GM21526 (cell line): ENCODE results near the gene MED9.

Source experiments
- ATAC-seq: cut with Tn5 transposase; IDR thresholded peaks from one replicate; pipeline ENCODE4 v1.9.1; 2021; ENCODE audit warnings: moderate library complexity; ENCODE audit not compliant: unreplicated experiment, low FRiP score

Gene MED9

DNA sequence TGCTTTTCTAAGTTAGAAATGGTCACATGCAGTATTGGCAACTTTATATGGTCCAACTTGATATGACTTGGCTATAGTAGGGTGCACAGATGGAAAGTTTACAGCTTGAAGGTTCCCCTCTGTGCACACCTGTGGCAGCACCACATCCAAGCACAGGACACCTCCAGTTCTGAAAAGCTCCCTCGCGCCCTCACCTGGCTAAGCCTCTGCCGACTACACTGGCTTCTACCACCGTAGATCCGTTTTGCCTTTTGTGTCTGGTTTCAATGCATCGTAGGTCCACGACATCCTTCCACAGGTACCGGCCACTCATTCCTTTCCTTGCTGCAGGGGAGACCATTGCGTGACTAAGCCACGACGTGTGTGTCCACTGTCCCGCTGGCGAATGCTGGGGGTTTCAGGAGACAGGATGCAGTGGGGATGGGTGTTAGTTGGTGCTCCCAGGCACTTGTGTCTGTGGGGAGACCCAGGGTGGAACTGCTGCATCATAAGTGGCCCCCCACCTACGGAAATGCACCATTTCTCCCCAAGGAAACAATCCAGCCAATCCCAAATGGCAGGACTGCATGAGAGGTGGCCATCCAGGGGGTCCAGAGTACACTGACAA is 24.3 kb downstream of the MED9 start:
- ATAC-seq: no peak

GRCh38 chr17:17502741-17503565 is 26.2 kb downstream of the MED9 start:
- ATAC-seq: no peak

GRCh38 chr17:17503566-17504130 is 26.8 kb downstream of the MED9 start:
- no peak for ATAC-seq

GRCh38 chr17:17504341-17505140 is 27.7 kb downstream of the MED9 start:
- ATAC-seq: no peak

DNA sequence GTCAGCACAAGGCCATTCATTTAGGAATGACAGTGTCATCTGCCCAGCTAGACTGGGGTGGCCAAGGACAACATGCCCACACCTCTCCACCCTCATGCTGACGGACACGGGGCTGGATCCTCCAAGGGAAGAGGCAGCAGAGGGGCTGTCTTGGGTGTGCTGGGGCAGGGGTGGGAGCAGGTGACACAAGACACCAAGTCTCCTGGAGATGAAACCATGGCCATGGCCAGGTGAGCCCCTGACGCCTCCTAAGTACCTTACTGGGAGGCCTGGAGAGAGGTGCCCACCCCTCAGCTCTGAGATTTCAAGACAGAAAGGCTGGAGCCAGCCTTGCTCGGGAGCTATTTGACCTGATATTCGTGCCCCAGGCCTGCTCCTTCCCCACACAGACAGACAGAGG is 28.4 kb downstream of the MED9 start:
- ATAC-seq: no peak

- ATAC-seq: no peak
These were observed 28.9 kb downstream of the MED9 start for GRCh38 chr17:17505610-17506171.

- ATAC-seq: no peak
These were observed 29.5 kb downstream of the MED9 start for GRCh38 chr17:17506181-17506741.

- ATAC-seq: no peak
These were observed 30.2 kb downstream of the MED9 start for GRCh38 chr17:17506893-17507464.

GRCh38 chr17:17507465-17508011 is 30.7 kb downstream of the MED9 start:
- no peak for ATAC-seq

- no peak for ATAC-seq
These were observed 31.3 kb downstream of the MED9 start for GRCh38 chr17:17508019-17508535.

GRCh38 chr17:17508646-17509591 is 32.1 kb downstream of the MED9 start:
- ATAC-seq: no peak

DNA sequence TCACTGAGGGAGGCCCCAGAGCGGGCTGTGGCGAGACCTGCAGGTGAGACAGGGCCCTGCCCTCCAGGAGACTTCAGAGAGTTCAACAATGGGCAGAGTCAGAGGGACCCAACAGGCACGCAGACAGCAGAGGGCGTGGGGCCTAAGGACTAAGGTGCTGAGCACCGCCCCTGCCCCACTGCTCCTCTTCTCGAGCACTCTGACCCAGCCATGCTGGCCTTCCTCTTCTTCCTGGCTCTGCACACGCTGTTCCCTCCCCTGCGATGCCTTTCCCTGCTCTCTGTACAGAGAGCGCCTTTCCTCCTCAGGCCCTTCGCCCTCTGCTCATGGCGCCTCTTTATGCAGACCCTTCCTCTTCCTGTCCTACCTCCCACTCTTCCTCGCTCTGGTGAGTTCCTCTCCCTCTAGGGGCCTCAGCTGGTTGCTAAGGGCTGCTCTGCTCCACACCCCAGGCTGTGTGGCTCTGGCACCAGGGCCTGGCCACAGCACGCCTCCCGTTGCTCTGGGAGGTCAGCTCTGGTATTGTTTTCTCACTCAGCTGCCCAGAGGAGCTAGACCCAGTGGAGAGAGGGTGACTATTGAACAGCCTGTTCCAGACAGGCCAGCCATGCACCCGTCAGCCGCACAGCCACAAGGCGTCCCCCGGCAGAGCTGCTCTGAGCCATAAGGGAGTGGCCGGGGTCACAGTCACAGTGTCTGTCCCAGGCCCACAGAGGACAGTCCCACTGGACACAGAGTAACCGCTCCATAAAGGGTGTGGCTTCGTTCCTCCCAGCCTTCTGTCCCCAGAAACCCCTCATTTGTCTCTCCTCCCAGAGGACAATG is 33.0 kb downstream of the MED9 start:
- no peak for ATAC-seq

- no peak for ATAC-seq
These were observed 33.9 kb downstream of the MED9 start for GRCh38 chr17:17510456-17511292.

GRCh38 chr17:17511293-17511741 is 34.5 kb downstream of the MED9 start:
- ATAC-seq: no peak

- no peak for ATAC-seq
These were observed 35.4 kb downstream of the MED9 start for GRCh38 chr17:17511881-17512858.
